ENCODE results near the gene GPAM. TPM values are rescaled to one million over a fixed set of nuclear protein-coding genes. Genes with fewer than 3 reads are reported as not detected.

GPAM gene
- total RNA-seq, 1 experiment from 2014 or later, result 16.0 TPM

GRCh38 chr10:112232670-112233069 lies 49.1 kb upstream of the GPAM start:
- no peak overlapping the region for H2AK5ac ChIP-seq (ENCODE audit: insufficient read length, low read length)
- no peaks in the 10 kb centered on the region for H3K9me3 ChIP-seq (ENCODE audit: control insufficient read depth, low read depth, low read length)
- H3K23ac ChIP-seq (ENCODE audit: insufficient read length, low read depth, low read length), result no peak overlapping the region
- H3K27ac ChIP-seq (ENCODE audit: insufficient read length, low read depth, low read length), result no peak overlapping the region
- no peak overlapping the region for H2BK5ac ChIP-seq (ENCODE audit: insufficient read length, low read length)
- no peak for TF ChIP-seq CTCF (conservative IDR thresholded peaks at IDR 0.05)
- H2BK12ac ChIP-seq (ENCODE audit: insufficient read length, low read depth, low read length), result no peak overlapping the region
- H2BK120ac ChIP-seq (ENCODE audit: low read depth, low read length, poor library complexity, severe bottlenecking), result no peak overlapping the region
- H4K8ac ChIP-seq (replicated peaks; ENCODE audit: insufficient read length, low read depth, low read length), result no peak overlapping the region
- H2AFZ ChIP-seq (ENCODE audit: low read length), result no peak overlapping the region
- H2BK15ac ChIP-seq (ENCODE audit: low read depth, low read length), result no peak overlapping the region
- no peak overlapping the region for H4K5ac ChIP-seq (ENCODE audit: insufficient read length, low read depth, low read length)
- Mint-ChIP-seq H3K4me3 (no peak overlapping the region), H3K4me1 (peaks cover 38 to 40% of the 10 kb centered on the region in 2 experiments), H3K9me3 (peaks cover 0 to 6% of the 10 kb centered on the region in 2 experiments; a peak in 3 of 5 replicates), H3K27me3 (ENCODE audit: low read depth) (peaks cover 2% of the 10 kb centered on the region), H3K36me3 (ENCODE audit: insufficient read depth in 1 of 3, low read depth in 3 of 3) (peaks cover 0 to 5% (median 0%) of the 10 kb centered on the region in 3 experiments; a peak in 1 of 7 replicates), H3K27ac (no peak overlapping the region)
- no peak overlapping the region for H3T11ph ChIP-seq (ENCODE audit: low read length)
- H4K91ac ChIP-seq (ENCODE audit: insufficient read length, low read depth, low read length), result no peak overlapping the region
- no peaks in the 10 kb centered on the region for H3K79me1 ChIP-seq (ENCODE audit: insufficient read depth, low read depth, low read length, poor library complexity, severe bottlenecking)
- H3K27me3 ChIP-seq (ENCODE audit: insufficient read depth, low read length), result no peaks in the 10 kb centered on the region
- no peak overlapping the region for H3K18ac ChIP-seq (ENCODE audit: insufficient read length, low read depth, low read length)
- H3K4me2 ChIP-seq (ENCODE audit: insufficient read depth, insufficient read length, low read length), result no peak overlapping the region
- H3K79me2 ChIP-seq (ENCODE audit: insufficient read depth, low read length), result no peaks in the 10 kb centered on the region
- no peaks in the 10 kb centered on the region for H4K20me1 ChIP-seq (ENCODE audit: control insufficient read depth, insufficient read depth, insufficient read length)
- no peak overlapping the region for H3K9ac ChIP-seq (ENCODE audit: extremely low read depth, insufficient read length, low read length)
- no peak for DNase-seq
- H3K14ac ChIP-seq (ENCODE audit: insufficient read depth, low read length), result no peak overlapping the region
- no peaks in the 10 kb centered on the region; the same call in 1 of the 2 replicates for H3K4me1 ChIP-seq (ENCODE audit: insufficient read depth, low read length)
- no peak overlapping the region for H2BK20ac ChIP-seq (ENCODE audit: low read depth, low read length, poor library complexity, severe bottlenecking)
- no peaks in the 10 kb centered on the region for H3K23me2 ChIP-seq (ENCODE audit: insufficient read length, low read depth, low read length, poor library complexity, severe bottlenecking)
- no CpG with 5 or more reads among the region's 6 CpGs for WGBS (ENCODE audit: extremely low coverage, insufficient read length, low lambda C conversion rate)
- H3K4ac ChIP-seq (ENCODE audit: low read depth, low read length), result no peak overlapping the region
- no peak overlapping the region for H3K56ac ChIP-seq (ENCODE audit: insufficient read length, low read depth, low read length)

All from H9 (cell line).